Measurements from ENCODE around the gene TBRG1.

DNA sequence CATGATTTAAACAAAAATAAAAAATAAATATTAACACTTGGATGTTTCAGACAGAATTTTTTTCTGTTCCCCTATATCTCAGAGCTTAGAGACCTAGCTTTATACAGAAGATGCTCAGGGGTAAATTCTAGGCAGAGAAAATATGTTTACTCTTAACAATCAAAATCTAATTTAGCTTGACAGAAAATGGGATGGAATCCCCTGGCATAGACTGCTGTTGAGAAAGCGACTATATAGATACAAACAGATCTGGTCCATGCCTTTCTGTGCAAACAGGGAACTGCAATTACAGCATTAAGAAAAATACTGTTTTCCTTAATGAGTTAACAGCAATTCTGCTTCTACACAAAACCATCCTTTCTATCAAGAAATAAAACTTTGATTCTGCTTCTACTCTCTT is 36.3 kb downstream of the TBRG1 start:
- no peak for TF ChIP-seq SUZ12 (IDR thresholded peaks at IDR 0.05; ENCODE audit: extremely low read depth, insufficient read depth, insufficient read length)
- no peak for TF ChIP-seq ZNF274 (IDR thresholded peaks at IDR 0.05; ENCODE audit: low read depth, low read length)
- no peak for TF ChIP-seq YY1 (IDR thresholded peaks at IDR 0.05; ENCODE audit: insufficient read depth, insufficient read length)

Data from NT2/D1 (cell line).